T-helper 1 cell treated with Interleukin-12 subunit alpha and Interleukin-12 subunit beta and Interleukin-4 antibody, amounts not matched to agents 30 μg/mL and 1 μg/mL, for 36 hours (primary cell): ENCODE results near the gene GPATCH8.

Experiments used
- H3K27ac Mint-ChIP-seq: one replicate; pipeline ENCODE4 v1.8.0; 2021; ENCODE audit warnings: mild to moderate bottlenecking, mixed read lengths
- H3K27me3 Mint-ChIP-seq: one replicate; pipeline ENCODE4 v1.8.0; 2021; ENCODE audit warnings: low read depth, mixed read lengths
- H3K36me3 Mint-ChIP-seq: one replicate; pipeline ENCODE4 v1.8.0; 2021; ENCODE audit warnings: low read depth, mixed read lengths
- H3K4me1 Mint-ChIP-seq: one replicate; pipeline ENCODE4 v1.8.0; 2021; ENCODE audit warnings: low read depth, mixed read lengths
- H3K4me3 Mint-ChIP-seq: one replicate; pipeline ENCODE4 v1.8.0; 2021; ENCODE audit warnings: mild to moderate bottlenecking, moderate library complexity, mixed read lengths
- H3K9me3 Mint-ChIP-seq: one replicate; pipeline ENCODE4 v1.8.0; 2021; ENCODE audit warnings: mixed read lengths

The GPATCH8 gene

DNA sequence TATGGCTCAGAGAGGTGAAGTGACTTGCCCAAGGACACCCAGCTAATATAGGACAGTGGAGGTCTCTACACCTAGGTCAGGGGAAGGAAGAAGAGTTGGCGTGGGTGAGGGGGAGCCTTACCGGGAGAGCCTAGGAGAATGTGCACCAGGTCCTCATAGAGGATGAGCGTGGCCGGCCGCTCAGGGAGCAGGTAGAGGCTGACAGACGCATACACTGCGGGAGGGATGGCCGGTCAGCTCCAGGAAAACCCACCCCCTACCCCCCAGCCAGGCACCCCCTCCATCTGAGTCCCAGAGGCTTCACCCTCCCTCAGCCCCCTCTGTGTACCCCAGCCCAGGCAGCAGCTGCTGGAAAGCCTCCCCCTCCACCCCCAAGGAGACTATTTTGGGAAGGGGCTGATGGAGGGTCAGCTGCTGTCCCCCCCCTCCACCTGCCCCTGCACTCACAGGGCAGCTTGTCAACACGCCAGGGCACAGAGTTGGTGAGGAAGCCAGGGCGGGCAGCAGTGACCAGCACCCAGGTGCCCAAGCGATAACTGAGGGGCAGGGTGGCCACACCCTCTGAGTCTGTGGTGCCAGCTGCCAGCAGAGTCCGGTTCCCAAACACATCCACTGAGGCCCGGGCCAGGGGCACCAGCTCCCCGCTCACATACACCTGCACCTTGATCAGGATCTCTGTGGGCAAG lies 143.6 kb downstream of the GPATCH8 start:
- H3K27ac Mint-ChIP-seq: no peak overlapping the region
- peaks cover 40% of the 10 kb centered on the region for H3K27me3 Mint-ChIP-seq
- no peaks in the 10 kb centered on the region for H3K36me3 Mint-ChIP-seq
- no peaks in the 10 kb centered on the region for H3K4me1 Mint-ChIP-seq
- no peaks in the 10 kb centered on the region for H3K9me3 Mint-ChIP-seq
- no peak overlapping the region for H3K4me3 Mint-ChIP-seq

GRCh38 chr17:44359006-44359405 lies 144.2 kb downstream of the GPATCH8 start:
- Mint-ChIP-seq H3K9me3 (no peaks in the 10 kb centered on the region), H3K4me3 (no peak overlapping the region), H3K27ac (no peak overlapping the region), H3K36me3 (no peaks in the 10 kb centered on the region), H3K4me1 (no peaks in the 10 kb centered on the region), H3K27me3 (peaks cover 35% of the 10 kb centered on the region)

DNA sequence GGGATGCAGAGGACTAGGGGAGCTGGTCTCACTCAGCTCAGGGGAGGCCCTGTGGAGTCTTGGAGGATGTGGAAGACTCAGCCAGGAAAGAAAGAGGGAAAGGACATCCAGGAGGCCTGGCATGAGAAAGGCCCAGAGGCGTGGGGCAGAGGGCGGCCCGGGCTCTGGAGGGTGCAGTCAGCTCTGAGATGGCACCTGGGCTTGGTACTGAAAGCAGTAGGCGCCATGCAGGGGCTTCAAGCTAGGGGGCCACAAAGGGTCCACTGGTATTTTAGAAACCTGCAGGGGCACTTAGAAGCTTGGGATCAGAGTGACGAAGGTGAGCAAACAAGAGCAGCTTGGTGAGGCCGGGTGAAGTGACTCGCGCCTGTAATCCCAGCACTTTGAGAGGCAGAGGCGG lies 145.1 kb downstream of the GPATCH8 start:
- no peaks in the 10 kb centered on the region for H3K4me1 Mint-ChIP-seq
- peaks cover 33% of the 10 kb centered on the region for H3K27me3 Mint-ChIP-seq
- peaks cover under 1% of the 10 kb centered on the region for H3K36me3 Mint-ChIP-seq
- H3K27ac Mint-ChIP-seq: no peak overlapping the region
- H3K4me3 Mint-ChIP-seq: no peak overlapping the region
- H3K9me3 Mint-ChIP-seq: no peaks in the 10 kb centered on the region

DNA sequence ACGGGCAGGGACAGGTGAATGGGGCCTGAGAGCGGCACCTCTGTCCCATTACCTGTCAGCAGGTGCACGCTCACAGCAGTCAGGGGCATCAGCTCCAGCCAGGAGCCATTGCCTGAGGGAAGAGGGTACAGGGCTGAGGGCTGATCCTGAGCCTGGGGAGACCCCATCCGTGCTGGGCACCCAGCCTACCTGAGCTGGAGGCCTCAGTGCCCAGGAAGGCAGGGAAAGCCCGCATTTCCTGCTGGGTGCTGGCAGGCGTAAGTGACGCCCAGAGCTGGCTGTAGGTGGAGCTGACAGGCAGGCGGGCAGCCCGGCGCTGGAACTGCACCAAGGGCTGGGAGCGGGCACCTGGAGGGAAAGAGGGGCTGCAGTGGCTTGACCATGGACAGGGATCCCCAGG lies 147.0 kb downstream of the GPATCH8 start:
- Mint-ChIP-seq H3K27ac (no peak overlapping the region), H3K27me3 (peaks cover 31% of the 10 kb centered on the region), H3K36me3 (peaks cover 3% of the 10 kb centered on the region), H3K4me1 (no peaks in the 10 kb centered on the region), H3K4me3 (no peak overlapping the region), H3K9me3 (no peaks in the 10 kb centered on the region)

DNA sequence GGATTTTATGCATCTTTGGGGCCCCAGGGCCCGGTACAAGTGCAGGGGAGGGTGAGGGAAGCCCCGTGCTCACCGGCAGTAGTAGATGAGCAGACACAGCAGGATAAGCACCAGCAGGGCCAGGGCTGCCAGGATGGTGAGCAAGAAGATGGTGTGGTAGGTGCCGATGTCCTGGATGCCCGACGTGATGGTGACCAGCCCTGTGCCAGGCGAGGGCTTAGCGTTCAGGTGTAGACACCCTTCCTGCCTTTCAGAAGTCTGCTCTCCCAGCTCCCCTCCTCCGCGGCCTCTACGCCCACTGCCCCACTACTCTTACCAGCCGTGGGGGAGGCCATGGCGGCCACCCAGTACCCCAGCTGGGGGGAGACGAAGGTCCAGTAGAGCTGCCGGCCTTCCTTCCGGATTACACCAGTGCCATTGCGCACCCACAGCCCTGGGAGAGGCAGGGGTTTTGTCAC lies 147.5 kb downstream of the GPATCH8 start:
- Mint-ChIP-seq H3K27me3 (peaks cover 27% of the 10 kb centered on the region), H3K36me3 (peaks cover 3% of the 10 kb centered on the region), H3K4me3 (no peak overlapping the region), H3K27ac (no peak overlapping the region), H3K9me3 (no peaks in the 10 kb centered on the region), H3K4me1 (no peaks in the 10 kb centered on the region)

GRCh38 chr17:44354582-44355561 lies 148.3 kb downstream of the GPATCH8 start:
- Mint-ChIP-seq H3K4me3 (no peak overlapping the region), H3K27ac (no peak overlapping the region), H3K27me3 (peaks cover 19% of the 10 kb centered on the region), H3K4me1 (no peaks in the 10 kb centered on the region), H3K36me3 (peaks cover 3% of the 10 kb centered on the region), H3K9me3 (no peaks in the 10 kb centered on the region)

- H3K27me3 Mint-ChIP-seq: peaks cover 13% of the 10 kb centered on the region
- H3K36me3 Mint-ChIP-seq: peaks cover 3% of the 10 kb centered on the region
- H3K4me3 Mint-ChIP-seq: no peak overlapping the region
- H3K9me3 Mint-ChIP-seq: no peaks in the 10 kb centered on the region
- no peak overlapping the region for H3K27ac Mint-ChIP-seq
- peaks cover under 1% of the 10 kb centered on the region for H3K4me1 Mint-ChIP-seq
These were observed 149.4 kb downstream of the GPATCH8 start for GRCh38 chr17:44353672-44354331.

GRCh38 chr17:44352828-44353671 lies 150.2 kb downstream of the GPATCH8 start:
- no peak overlapping the region for H3K27ac Mint-ChIP-seq
- no peaks in the 10 kb centered on the region for H3K9me3 Mint-ChIP-seq
- peaks cover 3% of the 10 kb centered on the region for H3K36me3 Mint-ChIP-seq
- peak overlapping the region; percentile 21 for H3K4me3 Mint-ChIP-seq
- peaks cover 13% of the 10 kb centered on the region for H3K27me3 Mint-ChIP-seq
- H3K4me1 Mint-ChIP-seq: peaks cover 5% of the 10 kb centered on the region

DNA sequence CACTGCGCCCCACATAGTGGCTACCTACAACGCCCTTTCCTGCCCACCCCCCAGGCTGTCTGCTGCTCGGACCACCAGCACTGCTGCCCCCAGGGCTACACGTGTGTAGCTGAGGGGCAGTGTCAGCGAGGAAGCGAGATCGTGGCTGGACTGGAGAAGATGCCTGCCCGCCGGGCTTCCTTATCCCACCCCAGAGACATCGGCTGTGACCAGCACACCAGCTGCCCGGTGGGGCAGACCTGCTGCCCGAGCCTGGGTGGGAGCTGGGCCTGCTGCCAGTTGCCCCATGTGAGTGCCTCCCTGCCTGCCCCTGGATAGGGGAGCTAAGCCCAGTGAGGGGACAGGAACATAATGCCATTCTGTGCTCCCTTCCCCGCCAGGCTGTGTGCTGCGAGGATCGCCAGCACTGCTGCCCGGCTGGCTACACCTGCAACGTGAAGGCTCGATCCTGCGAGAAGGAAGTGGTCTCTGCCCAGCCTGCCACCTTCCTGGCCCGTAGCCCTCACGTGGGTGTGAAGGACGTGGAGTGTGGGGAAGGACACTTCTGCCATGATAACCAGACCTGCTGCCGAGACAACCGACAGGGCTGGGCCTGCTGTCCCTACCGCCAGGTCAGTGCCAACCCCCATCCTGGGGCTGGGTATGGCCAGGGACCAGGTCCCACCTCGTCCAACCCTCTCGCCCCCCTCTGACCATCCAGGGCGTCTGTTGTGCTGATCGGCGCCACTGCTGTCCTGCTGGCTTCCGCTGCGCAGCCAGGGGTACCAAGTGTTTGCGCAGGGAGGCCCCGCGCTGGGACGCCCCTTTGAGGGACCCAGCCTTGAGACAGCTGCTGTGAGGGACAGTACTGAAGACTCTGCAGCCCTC lies 151.0 kb downstream of the GPATCH8 start:
- Mint-ChIP-seq H3K4me3 (no peak overlapping the region), H3K27me3 (peaks cover 13% of the 10 kb centered on the region), H3K4me1 (peaks cover 5% of the 10 kb centered on the region), H3K36me3 (peaks cover 3% of the 10 kb centered on the region), H3K27ac (no peak overlapping the region), H3K9me3 (no peaks in the 10 kb centered on the region)

- H3K4me1 Mint-ChIP-seq: peaks cover 5% of the 10 kb centered on the region
- no peaks in the 10 kb centered on the region for H3K9me3 Mint-ChIP-seq
- H3K27me3 Mint-ChIP-seq: peaks cover 13% of the 10 kb centered on the region
- peaks cover 3% of the 10 kb centered on the region for H3K36me3 Mint-ChIP-seq
- H3K4me3 Mint-ChIP-seq: no peak overlapping the region
- no peak overlapping the region for H3K27ac Mint-ChIP-seq
These were observed 151.7 kb downstream of the GPATCH8 start for GRCh38 chr17:44351464-44351863.

- no peak overlapping the region for H3K27ac Mint-ChIP-seq
- H3K27me3 Mint-ChIP-seq: peaks cover 13% of the 10 kb centered on the region
- H3K4me3 Mint-ChIP-seq: no peak overlapping the region
- H3K36me3 Mint-ChIP-seq: peaks cover 3% of the 10 kb centered on the region
- no peaks in the 10 kb centered on the region for H3K9me3 Mint-ChIP-seq
- peaks cover 10% of the 10 kb centered on the region for H3K4me1 Mint-ChIP-seq
These were observed 152.4 kb downstream of the GPATCH8 start for GRCh38 chr17:44350733-44351226.

GRCh38 chr17:44349553-44350070 lies 153.6 kb downstream of the GPATCH8 start:
- peaks cover 3% of the 10 kb centered on the region for H3K36me3 Mint-ChIP-seq
- peaks cover 19% of the 10 kb centered on the region for H3K4me1 Mint-ChIP-seq
- H3K4me3 Mint-ChIP-seq: no peak overlapping the region
- no peak overlapping the region for H3K27ac Mint-ChIP-seq
- H3K9me3 Mint-ChIP-seq: no peaks in the 10 kb centered on the region
- H3K27me3 Mint-ChIP-seq: peaks cover 5% of the 10 kb centered on the region

DNA sequence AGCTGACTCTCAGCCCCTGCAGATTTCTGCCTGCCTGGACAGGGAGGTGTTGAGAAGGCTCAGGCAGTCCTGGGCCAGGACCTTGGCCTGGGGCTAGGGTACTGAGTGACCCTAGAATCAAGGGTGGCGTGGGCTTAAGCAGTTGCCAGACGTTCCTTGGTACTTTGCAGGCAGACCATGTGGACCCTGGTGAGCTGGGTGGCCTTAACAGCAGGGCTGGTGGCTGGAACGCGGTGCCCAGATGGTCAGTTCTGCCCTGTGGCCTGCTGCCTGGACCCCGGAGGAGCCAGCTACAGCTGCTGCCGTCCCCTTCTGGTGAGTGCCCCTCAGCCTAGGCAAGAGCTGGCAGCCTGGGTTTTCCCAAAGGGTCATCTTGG lies 154.2 kb downstream of the GPATCH8 start:
- Mint-ChIP-seq H3K9me3 (no peaks in the 10 kb centered on the region), H3K4me1 (peaks cover 20% of the 10 kb centered on the region), H3K4me3 (no peak overlapping the region), H3K27me3 (peaks cover 5% of the 10 kb centered on the region), H3K27ac (no peak overlapping the region), H3K36me3 (peaks cover 3% of the 10 kb centered on the region)
